CD4-positive, CD25-positive, alpha-beta regulatory T cell (primary cell): ENCODE measurements around the gene OCEL1. TPM values are rescaled to one million over a fixed set of nuclear protein-coding genes. Genes with fewer than 3 reads are reported as not detected.

Experiments
- ATAC-seq, 2 donors: fragments of 150-1000 bp; cut with Tn5 transposase; one replicate each; pipeline ENCODE4 v1.10.0; 2021; ENCODE audit warnings: low read depth in 2 of 2, moderate number of reproducible peaks in 2 of 2, moderate library complexity in 1 of 2
- DNase-seq, 3 donors: peaks; one replicate each; pipeline versions ENCODE4 v3.0.0 to v3.0.0-alpha.2; 2012 to 2022; ENCODE audit warnings: mixed read lengths in 1 of 3
- H3K27ac ChIP-seq: one replicate; pipeline ENCODE4 v1.7.0; 2013; ENCODE audit warnings: mild to moderate bottlenecking, low read length; ENCODE audit not compliant: insufficient read depth, poor library complexity, severe bottlenecking
- H3K27me3 ChIP-seq: one replicate; pipeline ENCODE4 v1.7.0; 2013; ENCODE audit warnings: low read length; ENCODE audit not compliant: control insufficient read depth, insufficient read depth
- H3K36me3 ChIP-seq: one replicate; pipeline ENCODE4 v1.7.0; 2013; ENCODE audit warnings: mild to moderate bottlenecking, low read length, moderate library complexity; ENCODE audit not compliant: control insufficient read depth, insufficient read depth
- H3K4me1 ChIP-seq: 2 replicates; pipeline ENCODE4 v1.7.0; 2013; ENCODE audit warnings: mild to moderate bottlenecking, low read length; ENCODE audit not compliant: insufficient read depth, control insufficient read depth, poor library complexity, severe bottlenecking
- H3K4me3 ChIP-seq: one replicate; pipeline ENCODE4 v1.7.0; 2013; ENCODE audit warnings: low read depth, mild to moderate bottlenecking, low read length, moderate library complexity
- H3K9me3 ChIP-seq, 2 experiments: 1 replicate in 1 of 2; 2 replicates in 1 of 2; pipeline ENCODE4 v1.7.0; 2013; ENCODE audit warnings: low read length in 2 of 2, mild to moderate bottlenecking in 1 of 2, moderate library complexity in 1 of 2; ENCODE audit not compliant: control insufficient read depth in 2 of 2
- H3K27ac Mint-ChIP-seq, 3 donors: one replicate each; pipeline ENCODE4 v1.8.0; 2020 to 2022; ENCODE audit warnings: mild to moderate bottlenecking in 3 of 3, mixed read lengths in 3 of 3, moderate library complexity in 2 of 3
- H3K27me3 Mint-ChIP-seq: one replicate; pipeline ENCODE4 v1.8.0; 2022; ENCODE audit warnings: mild to moderate bottlenecking, mixed read lengths
- H3K36me3 Mint-ChIP-seq: one replicate; pipeline ENCODE4 v1.8.0; 2020; ENCODE audit warnings: mixed read lengths
- H3K4me1 Mint-ChIP-seq, 4 donors: one replicate each; pipeline ENCODE4 v1.8.0; 2020 to 2022; ENCODE audit warnings: mixed read lengths in 4 of 4, mild to moderate bottlenecking in 1 of 4
- H3K4me3 Mint-ChIP-seq, 4 donors: one replicate each; pipeline ENCODE4 v1.8.0; 2020 to 2022; ENCODE audit warnings: mild to moderate bottlenecking in 4 of 4, mixed read lengths in 4 of 4, moderate library complexity in 3 of 4
- H3K9me3 Mint-ChIP-seq, 7 donors: one replicate each; pipeline ENCODE4 v1.8.0; 2020 to 2022; ENCODE audit warnings: mixed read lengths in 7 of 7, mild to moderate bottlenecking in 3 of 7, moderate library complexity in 2 of 7
- polyA plus RNA-seq, 4 donors: library from polyadenylated mRNA; unstranded; fragments of 300-500 nt; fragmentation: Illumina TruSeq; gene quantifications; one replicate each; pipeline ENCODE4 v1.2.3, GENCODE V29; 2021
- total RNA-seq: library from RNA; stranded (reverse); gene quantifications from one replicate; pipeline ENCODE4 v1.2.3, GENCODE V29; 2022

Gene OCEL1
- total and polyA plus RNA-seq, 5 donors from 2014 or later: 23.3 to 51.0 (median 46.7) TPM

DNA sequence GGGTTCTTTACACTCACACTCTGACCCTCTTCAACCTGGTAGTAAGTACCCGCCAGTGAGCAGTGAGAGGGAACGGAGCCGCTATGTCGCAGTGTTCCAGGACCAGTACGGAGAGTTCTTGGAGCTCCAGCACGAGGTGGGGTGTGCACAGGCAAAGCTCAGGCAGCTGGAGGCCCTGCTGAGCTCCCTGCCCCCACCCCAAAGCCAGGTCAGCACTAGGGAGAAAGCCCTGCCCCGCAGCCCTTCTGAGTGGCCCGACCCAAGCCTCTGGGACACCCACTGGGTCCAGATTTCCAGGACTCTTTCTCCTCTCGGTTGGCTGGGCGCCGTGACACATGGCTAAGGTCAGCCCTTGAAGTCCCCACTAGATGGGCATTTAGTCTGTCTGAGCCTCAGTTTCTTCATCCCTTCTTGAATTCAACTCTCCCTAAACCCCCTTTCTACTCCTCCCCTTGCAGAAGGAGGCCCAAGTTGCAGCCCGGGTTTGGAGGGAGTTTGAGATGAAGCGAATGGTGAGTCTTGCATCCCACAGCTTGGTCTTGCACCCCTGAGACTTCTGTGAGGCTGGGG lies 1.9 kb downstream of the OCEL1 start:
- Histone ChIP-seq H3K27me3 (no peaks in the 10 kb centered on the region), H3K4me3 (no peak overlapping the region), H3K27ac (no peak overlapping the region), H3K4me1 (peaks cover 17% of the 10 kb centered on the region), H3K36me3 (peaks cover 6% of the 10 kb centered on the region), H3K9me3 (no peaks in the 10 kb centered on the region)
- Mint-ChIP-seq H3K36me3 (no peaks in the 10 kb centered on the region), H3K4me3 (peak overlapping the region in 3 of 4 donors; percentile 90 to 96 (median 91)), H3K27ac (no peak overlapping the region), H3K4me1 (peaks cover 0 to 22% (median 10%) of the 10 kb centered on the region in 4 donors), H3K9me3 (no peaks in the 10 kb centered on the region), H3K27me3 (peaks cover 5% of the 10 kb centered on the region)
- no peak for DNase-seq
- ATAC-seq: no peak

DNA sequence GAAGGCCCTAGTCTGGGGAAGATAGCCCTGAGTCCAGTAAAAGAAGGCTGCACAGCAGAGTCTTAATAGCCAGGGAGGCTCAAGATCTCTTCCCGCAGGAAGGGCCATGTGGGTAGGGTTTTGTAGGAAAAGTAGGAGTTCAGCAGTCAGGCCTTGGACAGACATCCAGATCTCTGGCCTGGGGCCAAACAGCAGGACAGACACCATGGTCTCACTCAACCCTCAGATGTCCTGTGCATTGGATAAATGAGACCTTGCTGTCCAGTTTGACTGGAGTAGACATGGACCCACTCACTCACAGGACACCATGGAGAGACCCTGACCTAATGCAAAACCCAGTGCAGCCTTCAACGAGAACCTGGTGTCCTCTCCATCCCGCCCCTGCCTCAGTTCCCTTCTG lies 3.9 kb downstream of the OCEL1 start:
- DNase-seq (no peak), ATAC-seq (no peak)
- Histone ChIP-seq H3K4me3 (no peak overlapping the region), H3K36me3 (peaks cover 6% of the 10 kb centered on the region), H3K27ac (no peak overlapping the region), H3K27me3 (no peaks in the 10 kb centered on the region), H3K4me1 (peaks cover 23% of the 10 kb centered on the region), H3K9me3 (no peaks in the 10 kb centered on the region)
- H3K4me1 Mint-ChIP-seq: peaks cover 0 to 36% (median 10%) of the 10 kb centered on the region in 4 donors
- peak overlapping the region in 1 of 4 donors; percentile 48 for H3K4me3 Mint-ChIP-seq
- no peaks in the 10 kb centered on the region for H3K9me3 Mint-ChIP-seq
- no peak overlapping the region for H3K27ac Mint-ChIP-seq
- H3K27me3 Mint-ChIP-seq: peaks cover 5% of the 10 kb centered on the region
- no peaks in the 10 kb centered on the region for H3K36me3 Mint-ChIP-seq

DNA sequence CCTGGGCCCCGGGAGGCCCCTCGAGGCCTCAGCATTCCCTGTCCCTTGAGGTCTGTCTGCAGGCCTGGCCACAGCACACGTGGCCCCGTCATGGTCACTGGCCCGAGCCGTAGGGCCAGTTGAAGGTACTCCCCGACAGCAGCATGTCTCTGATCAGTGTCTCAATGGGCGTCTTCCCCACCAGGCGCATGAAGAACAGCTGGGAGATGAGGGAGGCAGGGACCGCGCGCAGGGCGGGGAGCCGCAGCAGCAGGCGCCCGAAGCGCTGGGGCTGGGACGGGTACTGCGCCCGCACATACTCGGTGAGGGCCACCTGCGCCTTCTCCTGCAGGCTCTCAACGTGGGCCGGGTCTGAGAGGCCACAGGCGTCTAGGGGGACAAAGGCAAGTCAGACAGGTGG lies 6.2 kb downstream of the OCEL1 start:
- peak overlapping the region in 2 of 4 donors; percentile 38 to 49 for H3K4me3 Mint-ChIP-seq
- Histone ChIP-seq H3K4me3 (no peak overlapping the region), H3K4me1 (peaks cover 12% of the 10 kb centered on the region), H3K27ac (no peak overlapping the region), H3K27me3 (no peaks in the 10 kb centered on the region), H3K36me3 (peaks cover 6% of the 10 kb centered on the region), H3K9me3 (no peaks in the 10 kb centered on the region)
- peaks cover under 1% of the 10 kb centered on the region for H3K27me3 Mint-ChIP-seq
- no peak for ATAC-seq
- peaks cover 0 to 24% (median 4%) of the 10 kb centered on the region in 4 donors for H3K4me1 Mint-ChIP-seq
- no peaks in the 10 kb centered on the region for H3K36me3 Mint-ChIP-seq
- no peak for DNase-seq
- H3K9me3 Mint-ChIP-seq: no peaks in the 10 kb centered on the region
- H3K27ac Mint-ChIP-seq: no peak overlapping the region

DNA sequence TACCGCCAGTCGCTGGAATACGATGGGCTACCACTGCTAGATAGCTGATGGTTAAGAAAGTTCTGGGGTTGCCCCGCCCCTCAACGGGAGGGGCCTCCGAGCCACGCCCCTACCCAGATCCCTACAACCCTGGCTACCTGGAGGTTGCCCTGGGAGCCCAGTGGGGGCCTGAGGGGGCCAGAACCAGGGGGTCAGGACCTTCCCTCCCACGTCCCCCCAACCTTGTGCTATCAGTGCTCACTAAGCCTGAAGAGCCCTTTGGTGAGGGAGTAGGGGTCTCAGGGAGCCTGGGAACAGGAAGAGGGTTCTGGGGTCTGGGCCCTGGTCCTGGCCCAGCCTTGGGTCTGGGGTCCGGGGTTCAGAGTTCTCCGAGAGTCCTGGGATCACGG lies 8.9 kb downstream of the OCEL1 start:
- Histone ChIP-seq H3K27ac (peak overlapping the region; percentile 49), H3K9me3 (no peaks in the 10 kb centered on the region), H3K4me1 (peaks cover 12% of the 10 kb centered on the region), H3K4me3 (peak overlapping the region; percentile 64), H3K36me3 (peaks cover 6% of the 10 kb centered on the region), H3K27me3 (no peaks in the 10 kb centered on the region)
- DNase-seq (peak; percentile 42 to 73 (median 45)), ATAC-seq (peak; percentile 35 to 47)
- peaks cover 0 to 17% (median 0%) of the 10 kb centered on the region in 4 donors for H3K4me1 Mint-ChIP-seq
- no peaks in the 10 kb centered on the region for H3K9me3 Mint-ChIP-seq
- H3K36me3 Mint-ChIP-seq: no peaks in the 10 kb centered on the region
- peaks cover 12% of the 10 kb centered on the region for H3K27me3 Mint-ChIP-seq
- H3K4me3 Mint-ChIP-seq: peak overlapping the region; percentile 64 to 90 (median 80)
- H3K27ac Mint-ChIP-seq: peak overlapping the region in 1 of 3 donors; percentile 31

DNA sequence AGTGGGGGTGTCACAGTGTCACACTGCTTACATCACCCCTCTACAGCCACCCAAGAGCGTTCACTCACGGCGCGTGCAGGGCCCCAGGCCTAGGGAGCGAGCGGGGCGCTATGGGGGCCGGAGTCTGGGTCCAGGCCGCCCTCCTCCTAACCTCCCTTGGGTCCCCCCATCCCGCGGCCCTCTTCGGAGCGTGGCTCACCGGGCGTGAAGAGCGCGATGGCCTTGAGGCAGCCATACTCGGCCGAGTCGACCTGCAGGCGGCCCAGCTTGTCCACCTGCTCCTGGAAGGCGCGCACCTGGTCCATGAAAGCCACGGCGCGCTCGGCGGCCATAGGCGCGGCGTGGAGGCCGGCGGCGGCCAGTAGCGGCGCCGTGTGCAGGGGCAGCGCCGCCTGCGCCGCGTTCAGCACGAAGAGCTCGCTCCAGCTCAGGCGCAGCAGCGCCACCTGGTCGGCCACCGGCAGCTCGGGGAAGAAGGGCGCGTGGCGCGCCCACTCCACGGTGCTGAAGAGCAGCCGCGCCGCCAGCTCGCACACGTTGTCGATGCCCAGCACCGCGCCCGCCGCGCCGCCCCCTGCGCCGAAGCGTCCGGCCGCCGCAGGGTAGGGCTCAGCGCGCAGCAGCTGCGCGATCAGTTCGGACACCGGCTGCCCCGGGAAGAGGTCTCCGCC lies 9.4 kb downstream of the OCEL1 start:
- Mint-ChIP-seq H3K4me1 (peaks cover 0 to 17% (median 0%) of the 10 kb centered on the region in 4 donors), H3K27ac (peak overlapping the region in 1 of 3 donors; percentile 31), H3K36me3 (no peaks in the 10 kb centered on the region), H3K4me3 (peak overlapping the region; percentile 64 to 90 (median 80)), H3K9me3 (no peaks in the 10 kb centered on the region), H3K27me3 (peaks cover 12% of the 10 kb centered on the region)
- peak; percentile 66 to 84 (median 77) for DNase-seq
- Histone ChIP-seq H3K36me3 (peaks cover 6% of the 10 kb centered on the region), H3K4me1 (peaks cover 12% of the 10 kb centered on the region), H3K9me3 (no peaks in the 10 kb centered on the region), H3K4me3 (peak overlapping the region; percentile 64), H3K27me3 (no peaks in the 10 kb centered on the region), H3K27ac (peak overlapping the region; percentile 49)
- peak; percentile 91 to 94 for ATAC-seq

DNA sequence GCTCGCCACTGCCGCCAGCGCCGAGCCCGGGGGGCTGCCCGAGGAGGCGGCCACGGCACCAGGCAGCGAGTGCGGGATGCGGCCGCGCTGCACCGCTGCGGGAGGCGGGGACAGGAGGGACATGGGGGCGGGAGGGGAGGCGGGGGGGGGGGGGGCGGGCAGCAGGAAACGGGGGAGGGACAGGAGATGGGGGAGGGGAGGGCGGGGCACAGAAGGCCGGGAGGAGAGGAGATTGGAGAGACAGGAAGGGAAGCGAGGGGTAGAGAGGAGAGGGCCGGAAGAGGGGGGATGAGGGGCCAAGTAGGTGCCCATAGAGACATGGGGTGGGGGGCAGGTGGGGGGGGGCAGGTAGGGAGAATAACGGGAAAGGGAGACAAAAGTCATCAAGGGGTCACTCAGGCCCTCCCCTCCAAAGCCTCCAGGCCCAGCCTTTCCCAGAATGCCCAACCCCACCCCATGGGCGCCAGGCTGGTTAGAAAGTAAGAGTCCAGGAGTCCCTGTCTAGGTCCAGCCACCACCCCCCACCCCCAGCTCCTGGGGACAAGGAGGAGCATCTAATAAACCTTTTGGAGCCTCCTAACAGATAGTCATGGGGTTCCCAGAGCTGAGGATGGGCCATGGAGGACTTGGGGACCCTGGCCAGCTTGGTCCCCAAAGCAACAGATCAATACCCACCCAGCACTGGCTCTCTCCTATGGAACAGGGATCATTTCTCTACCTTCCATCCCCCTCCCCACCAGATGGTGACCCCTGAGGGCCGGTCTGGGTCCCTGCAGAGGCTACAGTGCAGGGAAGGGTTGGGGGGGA lies 10.1 kb downstream of the OCEL1 start:
- DNase-seq (peak in 1 of 3 donors; percentile 62), ATAC-seq (peak in 1 of 2 donors; percentile 20)
- Mint-ChIP-seq H3K36me3 (no peaks in the 10 kb centered on the region), H3K9me3 (no peaks in the 10 kb centered on the region), H3K4me1 (peaks cover 0 to 17% (median 0%) of the 10 kb centered on the region in 4 donors), H3K4me3 (peak overlapping the region in 3 of 4 donors; percentile 10 to 68 (median 46)), H3K27me3 (peaks cover 18% of the 10 kb centered on the region), H3K27ac (no peak overlapping the region)
- H3K36me3 ChIP-seq: peaks cover 6% of the 10 kb centered on the region
- no peaks in the 10 kb centered on the region for H3K27me3 ChIP-seq
- peak overlapping the region; percentile 23 for H3K27ac ChIP-seq
- H3K9me3 ChIP-seq: no peaks in the 10 kb centered on the region
- peaks cover 12% of the 10 kb centered on the region for H3K4me1 ChIP-seq
- H3K4me3 ChIP-seq: no peak overlapping the region

DNA sequence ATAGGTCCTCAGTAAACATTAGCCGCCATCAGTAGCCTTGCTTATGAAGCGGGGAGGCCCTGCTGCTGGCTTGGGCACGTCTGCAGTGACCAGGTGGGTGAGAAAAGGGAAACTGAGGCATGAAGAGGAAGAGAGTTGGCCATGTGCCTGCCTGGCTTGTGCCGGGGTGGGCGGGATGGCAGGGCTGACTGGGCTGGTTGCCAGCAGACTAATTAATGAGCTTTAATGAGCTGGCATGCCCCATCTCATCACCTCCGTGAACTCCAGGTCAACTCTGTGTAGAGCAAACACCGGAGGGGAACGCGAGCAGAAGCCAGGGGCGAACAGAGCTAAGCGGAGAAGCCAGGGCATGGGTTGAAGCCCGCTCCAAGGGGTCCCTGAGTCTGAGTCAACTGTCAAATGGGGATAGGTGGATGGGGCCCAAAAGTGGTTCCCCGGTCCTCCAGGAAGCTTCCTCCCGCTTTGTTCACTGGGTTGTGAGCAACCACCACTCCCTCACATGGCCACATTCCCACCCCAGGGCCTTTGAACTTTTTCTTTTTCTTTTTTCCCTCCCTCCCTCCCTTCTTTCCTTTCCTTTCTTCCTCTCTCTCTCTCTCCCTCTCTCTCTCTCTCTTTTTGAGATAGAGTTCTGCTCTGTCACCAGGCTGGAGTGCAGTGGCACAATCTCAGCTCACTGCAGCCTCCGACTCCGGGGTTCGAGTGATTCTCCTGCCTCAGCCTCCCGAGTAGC lies 11.0 kb downstream of the OCEL1 start:
- ATAC-seq: no peak
- H3K36me3 ChIP-seq: peaks cover 3% of the 10 kb centered on the region
- Mint-ChIP-seq H3K36me3 (no peaks in the 10 kb centered on the region), H3K9me3 (no peaks in the 10 kb centered on the region), H3K27ac (peak overlapping the region in 1 of 3 donors; percentile 43), H3K27me3 (peaks cover 24% of the 10 kb centered on the region), H3K4me3 (peak overlapping the region; percentile 32 to 68 (median 50)), H3K4me1 (peaks cover 0 to 17% (median 0%) of the 10 kb centered on the region in 4 donors)
- peaks cover 12% of the 10 kb centered on the region for H3K4me1 ChIP-seq
- H3K27ac ChIP-seq: no peak overlapping the region
- H3K9me3 ChIP-seq: no peaks in the 10 kb centered on the region
- no peaks in the 10 kb centered on the region for H3K27me3 ChIP-seq
- no peak for DNase-seq
- no peak overlapping the region for H3K4me3 ChIP-seq
